Islet precursor cell (in vitro differentiated cells): ENCODE results near the gene NDRG2.
"Not testable (repeated sequence)": the region's sequence is repeated elsewhere in the genome, so short reads cannot be mapped to it uniquely, and the experiment has no call there.

Source experiments
- DNase-seq: peaks from one replicate; pipeline ENCODE4 v3.0.0-alpha.2; 2018

The NDRG2 gene

DNA sequence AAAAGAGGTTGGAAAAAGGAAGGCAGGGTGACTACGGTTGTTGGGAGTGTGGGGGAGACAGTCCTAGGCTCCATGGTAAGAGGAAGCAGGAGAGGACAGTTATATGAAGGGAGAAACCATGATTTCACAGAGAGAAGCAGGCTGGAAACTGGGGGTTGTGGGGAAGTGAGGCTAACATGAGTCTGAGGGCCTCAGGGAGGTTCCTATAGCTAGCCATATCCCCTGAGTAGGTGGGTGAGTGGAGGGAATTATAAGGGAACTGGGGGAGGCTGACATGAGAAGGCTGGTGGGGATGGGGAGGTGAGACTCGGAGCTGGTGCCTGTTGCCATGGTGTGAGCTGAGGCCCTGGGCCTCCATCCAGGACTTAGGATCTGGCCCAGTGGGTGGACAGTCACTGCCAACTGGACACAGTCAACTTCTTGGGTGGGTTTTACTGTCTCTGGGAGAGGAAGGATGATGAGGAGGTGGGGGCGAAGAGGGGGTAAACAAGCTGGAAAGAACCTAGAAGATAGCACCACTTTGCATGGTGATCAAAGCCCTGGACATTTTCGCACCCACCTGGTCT, 8.4 kb upstream of the NDRG2 start:
- no peak for DNase-seq

DNA sequence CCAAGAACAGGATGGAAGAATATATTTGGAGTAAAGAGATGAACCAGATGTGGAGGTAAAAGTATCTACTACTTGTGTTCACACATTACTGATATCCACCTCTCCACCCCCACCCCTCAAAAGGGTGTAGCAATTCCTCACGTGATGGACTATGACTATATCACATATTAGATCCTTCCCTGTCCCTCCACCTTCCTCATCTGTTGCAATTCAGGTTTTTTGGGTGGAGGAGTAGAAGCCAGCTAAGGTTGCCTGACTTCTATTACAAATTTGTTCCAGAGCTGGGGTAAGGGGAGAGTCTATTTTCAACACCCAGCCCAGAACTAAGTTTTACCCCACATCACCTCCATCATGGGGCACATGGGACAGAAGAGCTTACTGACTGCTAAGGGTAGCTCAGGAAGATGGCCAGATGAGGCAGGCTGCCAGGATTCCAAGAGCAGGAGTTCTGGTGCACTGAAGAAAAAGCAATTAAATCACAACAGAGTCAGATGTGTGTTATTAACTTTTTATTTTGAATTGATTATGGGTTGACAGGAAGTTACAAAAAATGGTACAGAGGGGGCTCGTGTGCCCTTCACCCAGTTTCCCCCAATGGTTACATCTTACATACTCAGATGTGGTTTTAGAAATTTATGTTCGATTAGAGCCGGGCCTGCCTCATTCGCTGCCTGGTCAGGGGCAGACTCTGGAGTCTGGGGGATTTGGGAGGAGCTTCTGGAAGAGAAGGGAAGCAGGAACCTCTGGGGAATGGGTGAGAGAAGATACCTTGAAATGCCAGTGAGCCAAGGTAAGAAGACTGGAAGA, 7.7 kb upstream of the NDRG2 start:
- DNase-seq = no peak

DNA sequence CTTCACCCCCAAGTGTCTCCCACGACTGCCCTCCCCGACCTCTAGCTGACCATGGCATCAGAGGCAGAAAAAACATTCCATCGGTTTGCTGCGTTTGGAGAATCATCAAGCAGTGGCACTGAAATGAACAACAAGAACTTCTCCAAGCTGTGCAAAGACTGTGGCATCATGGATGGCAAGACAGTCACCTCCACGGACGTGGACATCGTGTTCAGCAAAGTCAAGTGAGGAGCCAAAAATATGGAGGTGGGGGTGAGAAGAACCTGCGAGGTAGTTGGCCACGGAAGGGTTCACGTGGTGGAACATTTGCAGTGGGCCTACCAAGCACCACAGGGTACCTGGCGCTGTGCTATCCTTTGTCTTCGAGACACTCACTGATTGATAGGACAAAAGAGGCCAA, 5.7 kb upstream of the NDRG2 start:
- DNase-seq = peak; percentile 37

DNA sequence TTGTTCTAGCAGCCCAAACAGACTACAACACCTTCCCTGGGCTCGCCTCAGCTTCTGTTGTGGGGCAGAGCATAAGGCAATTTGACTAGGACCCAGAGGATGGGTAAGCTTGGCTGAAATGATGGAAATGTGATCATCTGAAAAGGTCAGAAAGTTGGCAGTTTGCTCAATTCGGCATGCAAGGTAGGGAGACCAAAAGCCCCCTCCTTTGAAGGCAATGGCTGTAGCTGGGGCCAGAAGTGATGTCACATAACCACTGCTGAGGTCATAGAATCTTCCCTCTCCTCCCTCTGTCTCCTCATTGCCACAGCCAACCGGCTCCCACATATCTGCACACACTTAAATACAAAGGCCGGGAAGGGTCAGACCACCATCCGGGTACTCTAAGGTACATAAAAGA, 5.1 kb upstream of the NDRG2 start, which contains the start of gene TPPP2:
Gene TPPP2, plus strand, starts transcription at position 301 of the 400 bp plus-strand sequence. CDS start 365 bp downstream, outside the sequence.
- peak; percentile 7 for DNase-seq

DNA sequence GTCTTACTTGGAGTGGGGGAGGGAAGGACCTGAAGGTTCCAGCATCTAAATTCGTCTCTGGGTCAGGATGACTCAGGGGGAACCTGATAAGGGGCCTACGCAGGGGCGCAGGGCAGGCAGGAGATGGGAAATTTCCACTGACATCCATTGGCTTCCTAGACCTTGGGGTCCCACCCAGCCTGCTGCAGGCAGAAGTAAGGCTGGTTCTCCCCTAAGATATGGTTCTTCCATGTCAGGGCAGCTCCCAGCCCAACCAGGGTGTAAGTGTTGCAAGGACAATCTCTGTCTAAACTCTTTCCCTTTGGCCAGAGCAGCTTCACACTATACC, 2.1 kb upstream of the NDRG2 start:
- peak; percentile 63 for DNase-seq

DNA sequence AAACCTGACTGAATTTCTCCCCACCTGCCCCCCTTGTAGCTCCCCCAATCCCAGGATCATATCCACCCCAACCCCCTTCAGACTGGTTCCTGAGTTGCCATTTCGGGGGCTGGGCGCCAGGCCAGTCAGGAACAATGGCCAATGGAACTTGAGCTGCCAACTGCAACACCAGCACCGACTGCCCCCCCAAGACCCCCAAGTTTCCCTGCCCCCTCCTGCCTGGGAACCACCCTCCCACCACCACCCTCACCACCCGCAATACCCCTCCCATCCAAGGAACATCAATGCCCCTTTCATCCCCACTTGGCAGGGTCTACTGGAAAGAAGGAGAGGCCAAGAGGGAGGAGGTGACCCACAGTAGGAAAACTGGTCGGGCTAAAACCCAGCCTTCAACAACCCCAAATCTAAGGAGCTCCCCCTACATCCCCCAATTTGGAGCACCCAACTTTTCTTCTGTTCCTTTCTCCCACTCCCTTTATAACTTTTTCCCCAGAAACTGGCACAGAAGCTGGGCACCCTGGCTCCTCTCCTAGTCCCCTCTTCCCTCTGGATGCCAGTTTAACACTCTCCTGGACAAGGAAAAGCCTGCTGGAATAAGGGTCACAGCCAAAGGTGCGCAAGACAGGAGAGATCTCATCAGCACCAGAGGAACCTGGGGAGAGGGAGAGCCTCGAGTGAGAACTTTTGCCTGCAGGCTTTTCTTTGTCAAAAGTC, 1.6 kb upstream of the NDRG2 start:
- DNase-seq = no peak

DNA sequence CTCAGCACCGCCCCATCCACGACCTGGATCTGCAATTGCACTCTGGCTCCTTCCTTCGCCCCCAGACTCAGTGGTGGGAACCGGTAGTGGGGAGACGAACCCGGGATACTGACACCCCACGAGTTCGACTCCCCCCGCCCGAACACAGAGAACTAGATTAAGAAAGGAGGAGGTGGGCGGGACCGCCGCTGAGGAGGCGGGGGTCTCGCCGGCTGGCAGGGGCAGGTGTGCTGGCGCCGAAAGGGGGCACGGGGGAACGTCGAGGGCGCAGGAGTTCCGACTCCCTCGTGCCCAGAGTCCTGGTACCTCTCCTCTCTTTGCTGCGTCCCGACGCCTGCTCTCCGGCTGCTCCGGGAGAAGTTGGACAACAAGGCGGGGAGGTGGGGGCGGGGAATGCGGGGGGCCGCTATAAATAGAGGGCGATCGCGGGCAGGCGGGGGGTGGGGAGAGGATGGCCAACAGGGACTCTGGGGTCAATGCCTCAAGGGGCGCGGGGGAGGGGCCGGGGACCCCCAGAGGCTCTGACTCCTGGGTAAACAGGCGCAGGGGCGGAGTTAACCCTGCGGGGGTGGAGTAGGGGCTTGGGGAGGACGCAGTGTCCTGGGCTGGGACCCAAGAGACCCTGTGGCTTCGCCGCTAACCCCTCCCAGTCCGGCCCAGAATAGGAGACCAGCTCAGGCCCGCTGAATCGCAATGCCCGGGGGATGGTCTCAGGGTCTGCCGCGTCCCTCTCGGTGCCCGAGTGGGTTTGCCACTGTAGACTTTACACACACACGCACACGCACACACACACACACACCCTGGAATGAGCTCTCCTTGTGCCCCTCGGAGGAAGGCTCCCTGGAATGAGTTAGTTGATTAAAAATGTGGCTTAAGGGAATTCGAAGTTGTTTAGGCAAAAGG, 761 bp upstream of the NDRG2 start:
- DNase-seq = peak; percentile 75

DNA sequence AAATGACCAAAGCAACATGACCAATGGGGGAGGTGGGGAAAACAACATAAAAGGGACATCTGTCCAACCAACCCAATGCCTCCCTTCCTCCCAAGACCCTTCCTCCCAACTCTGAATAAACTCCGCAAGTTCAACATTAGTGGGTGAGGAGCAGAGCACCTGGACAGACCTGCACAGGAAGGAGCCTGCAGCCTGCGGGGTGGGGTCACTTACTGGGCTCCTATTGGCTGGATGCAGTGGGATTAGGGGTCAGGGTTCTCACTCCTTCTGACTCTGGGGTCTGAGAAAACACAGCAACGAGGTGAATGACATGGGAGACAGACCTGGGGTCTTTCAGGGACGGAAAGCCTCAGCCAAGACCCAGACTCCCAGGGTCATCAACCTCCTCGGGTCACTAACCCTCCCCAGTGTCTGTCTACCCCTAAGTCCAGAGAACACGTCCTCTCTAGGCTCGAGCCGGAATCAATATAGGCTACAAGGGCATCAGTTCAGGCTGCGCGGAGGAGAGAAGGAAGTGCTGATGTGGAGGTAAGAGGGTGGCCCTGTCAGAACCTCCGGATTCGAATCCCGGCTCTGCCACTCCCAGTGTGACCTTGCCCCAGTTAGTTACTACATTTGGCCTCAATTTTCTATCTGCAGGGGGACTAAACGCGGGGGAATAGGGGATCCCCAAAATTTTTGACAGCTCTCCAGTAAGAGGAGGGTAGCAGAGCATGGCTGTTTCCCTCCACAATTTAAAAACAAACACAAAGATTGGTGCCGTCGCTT, 860 bp downstream of the NDRG2 start:
- peak; percentile 61 for DNase-seq

DNA sequence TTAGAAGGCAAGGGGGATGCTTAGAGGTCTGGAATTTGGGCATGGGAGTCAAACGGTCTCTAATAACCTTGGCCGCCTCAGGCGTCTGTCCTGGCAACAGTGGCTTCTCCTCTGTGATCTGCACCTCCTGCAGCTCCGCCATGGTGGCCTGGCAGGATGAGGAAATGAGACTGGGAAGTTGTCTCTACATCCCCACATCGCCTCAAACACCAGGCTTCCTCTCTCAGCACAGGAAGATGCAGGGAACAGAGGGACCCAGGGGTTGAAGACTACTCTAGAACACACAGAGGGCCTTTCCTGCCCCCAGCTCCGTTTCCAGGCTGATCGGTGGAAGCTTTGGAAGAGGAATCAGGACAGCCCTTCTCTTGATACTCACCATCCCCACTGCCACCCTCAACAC, 1.7 kb downstream of the NDRG2 start:
- DNase-seq = peak; percentile 47

DNA sequence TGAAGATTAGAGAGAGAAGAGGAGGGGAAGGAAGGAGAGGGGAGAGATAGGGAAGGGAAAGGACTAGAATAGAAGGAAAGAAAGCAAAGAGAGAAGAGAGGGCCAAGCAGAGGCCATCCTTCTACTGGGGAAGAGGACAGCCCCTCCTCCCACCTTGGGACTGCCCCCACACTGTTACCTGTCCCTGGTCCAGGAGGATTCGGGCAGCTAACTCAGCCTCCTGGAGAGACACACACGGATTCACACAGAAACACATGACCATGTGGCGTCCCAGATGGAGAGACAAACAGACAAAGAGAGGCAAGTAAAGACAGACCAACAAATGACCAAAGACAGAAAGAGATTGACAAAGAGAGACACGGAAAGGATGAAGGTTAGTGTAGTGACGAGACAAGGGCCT, 2.2 kb downstream of the NDRG2 start:
- DNase-seq = peak; percentile 32

DNA sequence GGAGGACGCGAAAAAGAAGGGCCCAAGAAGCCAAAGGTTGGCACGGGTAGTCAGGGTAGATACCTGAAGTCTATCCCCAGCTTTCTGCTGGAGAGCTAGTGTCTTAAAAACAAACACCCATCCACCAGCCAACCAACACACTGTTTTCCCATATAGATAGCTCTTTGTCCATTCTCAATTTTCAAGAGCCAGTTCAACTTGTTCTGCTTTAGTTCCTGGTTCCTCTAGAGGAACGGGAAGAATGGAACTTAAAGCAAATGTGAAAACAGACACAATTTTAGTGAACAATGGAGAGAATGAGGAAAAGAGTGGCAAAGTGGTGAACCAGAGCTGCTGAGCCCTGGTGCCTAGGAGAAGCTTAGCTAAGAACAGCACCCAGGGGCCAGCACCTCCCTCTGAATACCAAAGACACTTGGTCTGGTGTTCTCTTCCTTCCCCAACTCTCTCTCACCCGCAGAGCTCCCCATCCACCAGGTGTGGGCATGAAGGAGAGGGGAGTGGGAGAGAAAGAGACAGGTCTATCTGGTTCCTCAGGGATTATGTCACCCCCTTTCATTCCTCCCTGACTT, 3.8 kb downstream of the NDRG2 start:
- no peak for DNase-seq

DNA sequence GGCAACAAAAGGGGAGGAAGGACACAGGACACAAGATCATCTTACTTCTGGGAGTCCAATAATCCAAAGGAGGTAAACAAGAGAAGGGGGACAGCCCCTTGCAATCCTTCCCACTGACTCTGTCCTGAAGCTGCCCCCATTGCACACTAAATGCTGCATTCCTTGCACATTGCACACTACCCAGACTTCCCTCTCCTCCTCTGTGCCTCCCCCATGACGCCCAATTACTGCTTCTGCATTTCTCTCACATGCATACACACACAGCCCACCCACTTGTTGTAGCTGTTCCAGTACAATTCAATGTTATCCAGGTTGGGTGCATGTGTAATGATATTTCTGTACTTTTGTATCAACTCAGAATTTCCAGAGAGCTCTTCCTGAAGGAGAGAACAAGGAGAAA, 5.5 kb downstream of the NDRG2 start:
- peak; percentile 45 for DNase-seq

DNA sequence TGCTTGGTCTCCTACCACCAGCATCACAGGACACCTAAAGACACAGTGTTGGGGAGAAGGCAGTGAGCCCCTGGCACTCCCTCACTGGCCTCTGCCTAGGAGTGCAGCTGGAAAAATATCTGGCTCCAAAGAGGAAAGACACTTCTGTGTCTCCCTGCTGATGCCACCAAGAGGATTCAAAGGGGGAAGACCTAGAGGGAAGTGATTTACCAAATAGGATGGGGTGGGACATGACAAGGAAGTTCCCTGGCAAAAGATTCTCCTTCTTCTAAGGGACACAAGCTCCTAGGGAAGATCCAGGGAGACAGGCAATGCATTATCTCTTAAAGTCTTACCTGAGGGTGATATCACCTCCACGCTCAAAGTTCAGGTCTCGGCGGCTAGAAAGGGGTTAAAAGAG, 6.1 kb downstream of the NDRG2 start:
- DNase-seq = no peak

DNA sequence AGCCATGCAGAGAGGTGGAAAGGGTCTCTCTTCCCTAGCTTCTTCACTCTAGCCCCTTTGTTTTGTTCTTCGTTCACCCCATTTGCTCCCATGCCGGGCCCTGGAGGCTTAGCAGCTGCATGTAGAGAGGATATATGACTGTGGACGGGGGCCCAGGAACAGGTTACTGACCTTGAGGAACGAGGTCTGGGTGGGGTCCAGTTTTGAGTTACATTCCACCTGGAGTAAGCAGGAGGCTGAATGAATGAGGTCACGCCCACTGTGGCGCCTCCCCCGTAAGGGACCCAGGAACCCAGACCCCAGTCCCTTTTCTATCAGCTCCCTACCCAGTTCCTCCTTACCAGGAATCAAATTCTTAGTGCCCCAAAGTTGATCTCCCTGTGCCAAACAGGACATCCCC, 6.6 kb downstream of the NDRG2 start:
- DNase-seq = no peak

DNA sequence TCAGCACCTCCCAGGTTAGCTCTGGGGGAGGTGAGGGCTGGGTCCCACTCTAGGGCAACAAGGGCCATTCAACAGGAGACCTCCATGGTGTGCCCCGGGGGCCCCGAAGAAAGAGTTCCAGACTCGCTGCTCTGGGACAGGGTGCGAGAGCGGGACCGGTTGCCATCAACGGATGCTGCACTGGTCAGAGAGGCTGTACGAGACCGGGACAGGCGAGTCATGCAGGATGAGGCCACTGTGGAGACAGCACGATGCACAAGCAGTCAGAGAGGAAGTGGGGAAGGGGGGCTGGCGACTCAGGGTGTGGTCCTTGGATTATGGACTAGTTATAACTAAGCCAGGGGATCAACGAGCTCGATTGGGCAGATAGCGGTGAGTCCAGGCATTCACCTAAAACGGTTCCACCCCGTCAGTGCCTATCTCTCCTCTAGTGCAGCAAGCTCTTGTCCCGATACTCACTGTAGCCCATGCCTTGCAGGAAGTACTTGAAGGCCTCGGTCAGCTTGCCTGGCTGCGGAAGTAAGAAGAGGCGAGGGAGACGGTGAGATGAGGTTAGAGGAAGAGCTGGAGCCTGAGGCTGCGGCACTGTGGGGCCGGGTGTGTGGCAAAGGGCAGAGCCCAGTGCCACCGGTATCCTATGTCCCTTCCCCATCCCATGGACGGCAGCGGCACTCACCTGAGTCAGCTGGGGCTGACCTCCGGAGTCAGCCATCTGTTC, 7.2 kb downstream of the NDRG2 start:
- no peak for DNase-seq

DNA sequence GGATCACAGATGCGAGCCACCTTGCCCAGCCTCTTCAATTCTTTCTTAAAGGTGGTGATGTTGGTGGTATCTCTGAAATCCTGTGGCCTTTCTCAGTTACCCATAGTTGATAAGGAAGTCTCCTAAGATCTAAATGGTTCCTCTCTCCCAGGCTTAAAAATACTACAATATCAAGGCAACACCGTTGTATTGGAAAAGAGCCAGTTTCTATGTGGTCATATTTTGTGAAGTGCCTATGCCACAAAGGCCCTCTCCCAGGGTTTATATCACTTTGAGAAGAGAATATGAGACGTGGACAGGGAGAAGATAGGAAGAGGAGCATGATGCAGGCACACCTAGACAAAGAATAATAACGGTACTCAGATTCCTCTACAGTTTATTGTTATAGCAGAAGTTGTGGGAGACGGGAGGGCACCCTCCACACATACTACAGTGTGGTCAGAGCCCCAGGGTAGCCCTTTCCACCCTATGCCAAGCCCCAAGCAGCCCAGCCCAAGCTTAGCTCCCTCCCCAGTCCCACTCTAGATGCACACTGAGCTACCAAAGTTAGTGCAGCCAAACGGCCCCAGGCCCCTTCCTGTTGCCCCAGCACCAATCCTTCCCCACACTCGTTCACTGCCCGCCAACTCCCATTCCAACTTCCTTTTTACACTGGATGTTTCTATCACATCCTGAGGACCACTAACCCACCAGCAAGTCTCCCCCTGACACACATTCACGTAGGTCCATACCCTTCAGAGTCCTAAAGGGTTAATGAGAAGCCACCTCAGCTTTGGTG, 8.3 kb downstream of the NDRG2 start:
- DNase-seq = no peak

DNA sequence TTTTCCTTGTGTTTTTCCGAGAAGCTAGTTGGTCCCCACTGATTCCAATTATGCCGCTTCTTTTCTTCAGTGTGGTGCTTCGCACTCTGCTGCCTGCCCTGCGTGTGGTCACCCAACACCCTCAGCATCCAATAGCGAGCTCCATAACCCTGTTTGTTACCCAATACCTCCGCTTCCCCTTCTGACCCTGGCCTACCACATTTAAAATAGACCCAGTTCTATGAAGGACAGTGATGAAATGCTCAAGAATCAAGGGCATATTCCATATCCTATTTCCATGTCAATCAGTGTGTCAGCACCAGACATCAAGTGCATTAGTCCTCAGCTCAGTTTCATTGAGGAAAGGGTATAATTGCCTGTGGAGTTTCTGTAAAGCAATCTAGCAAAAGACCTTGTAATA, 9.5 kb downstream of the NDRG2 start:
- no peak for DNase-seq

DNA sequence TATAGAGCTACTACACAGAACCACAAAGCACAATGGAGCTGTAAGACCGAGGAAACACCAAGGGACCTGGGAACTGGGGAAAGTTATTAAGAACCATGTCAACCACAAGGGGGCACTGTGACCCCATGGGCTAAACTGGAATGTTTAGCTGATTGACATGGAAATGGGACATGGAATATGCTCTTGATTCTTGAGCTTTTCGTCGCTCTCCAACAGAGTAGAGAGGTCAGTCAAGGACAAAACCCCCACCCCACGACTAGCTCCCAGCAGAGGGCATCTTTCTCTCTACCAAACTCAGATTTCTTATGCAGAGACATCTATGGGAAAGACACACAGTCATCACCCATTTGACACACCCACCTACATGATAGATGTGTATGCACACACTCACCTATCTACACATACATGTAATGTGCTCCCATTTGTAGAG, 10.1 kb downstream of the NDRG2 start:
- peak; percentile 91 for DNase-seq

DNA sequence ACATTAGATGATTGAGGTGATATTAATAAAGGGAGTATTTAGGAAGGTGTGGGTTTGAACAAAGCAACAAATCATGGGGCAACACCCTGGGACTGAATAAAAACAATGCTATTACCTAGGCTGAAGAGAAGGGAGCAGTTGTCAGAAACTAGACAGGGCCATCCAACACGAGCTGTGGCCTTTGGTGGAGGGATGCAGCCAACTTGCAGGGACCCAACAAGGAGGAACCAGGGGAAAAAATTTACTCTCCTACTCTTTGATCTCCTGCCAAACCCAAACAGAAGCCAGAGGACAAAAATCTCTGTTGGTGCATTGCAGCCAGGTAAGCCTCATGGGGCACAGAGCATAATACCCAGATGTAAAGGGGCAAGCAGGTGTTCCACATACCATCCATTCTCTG, 13.7 kb downstream of the NDRG2 start:
- peak; percentile 15 for DNase-seq

DNA sequence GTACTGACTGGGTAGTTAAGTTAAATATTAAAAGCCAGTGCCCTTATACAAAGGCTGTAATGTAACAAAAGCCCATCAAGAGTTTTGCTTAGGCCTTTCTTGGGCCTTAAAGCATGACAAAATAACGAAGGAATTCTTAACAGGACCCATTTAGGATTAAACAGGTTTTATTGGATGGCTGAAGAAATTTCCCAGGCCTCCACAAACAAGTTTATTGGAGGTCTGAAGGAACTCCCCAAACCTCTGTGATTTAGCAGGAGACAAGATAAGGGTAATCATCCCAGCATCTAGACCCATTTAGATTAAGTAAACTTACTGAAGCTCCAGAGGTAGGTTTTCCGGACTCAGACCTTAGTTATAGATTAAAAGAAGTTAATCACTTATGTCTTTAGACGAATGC, 15.1 kb downstream of the NDRG2 start:
- not testable (repeated sequence) for DNase-seq
